GM12801 (cell line): ENCODE results near the gene SNX24.

ENCODE experiments used
- TF ChIP-seq, protein P1 (sequence below): IDR thresholded peaks from one replicate; pipeline ENCODE4 v1.5.1; 2011; ENCODE audit warnings: control low read depth; ENCODE audit not compliant: insufficient read length; ENCODE audit errors: extremely low read depth

SNX24 gene

DNA sequence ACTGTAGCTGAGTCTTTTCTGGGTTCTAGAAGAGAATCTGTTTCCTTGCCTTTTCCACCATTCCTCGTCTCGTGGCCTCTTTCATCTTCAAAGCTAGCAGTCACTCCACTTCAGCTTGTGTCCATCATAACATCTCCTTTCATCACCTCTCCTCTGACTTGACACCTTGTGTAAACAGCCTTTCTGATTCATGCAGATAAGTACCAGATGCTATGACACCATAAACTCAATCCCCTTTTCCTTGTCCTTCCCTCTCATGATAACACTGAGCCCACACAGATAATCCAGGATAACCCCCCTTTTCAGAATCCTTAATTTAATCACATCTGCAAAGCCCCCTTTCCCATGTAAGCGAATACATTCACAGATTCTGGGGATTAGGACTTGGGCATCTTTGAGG, 95.5 kb downstream of the SNX24 start:
- TF ChIP-seq, protein P1, sequence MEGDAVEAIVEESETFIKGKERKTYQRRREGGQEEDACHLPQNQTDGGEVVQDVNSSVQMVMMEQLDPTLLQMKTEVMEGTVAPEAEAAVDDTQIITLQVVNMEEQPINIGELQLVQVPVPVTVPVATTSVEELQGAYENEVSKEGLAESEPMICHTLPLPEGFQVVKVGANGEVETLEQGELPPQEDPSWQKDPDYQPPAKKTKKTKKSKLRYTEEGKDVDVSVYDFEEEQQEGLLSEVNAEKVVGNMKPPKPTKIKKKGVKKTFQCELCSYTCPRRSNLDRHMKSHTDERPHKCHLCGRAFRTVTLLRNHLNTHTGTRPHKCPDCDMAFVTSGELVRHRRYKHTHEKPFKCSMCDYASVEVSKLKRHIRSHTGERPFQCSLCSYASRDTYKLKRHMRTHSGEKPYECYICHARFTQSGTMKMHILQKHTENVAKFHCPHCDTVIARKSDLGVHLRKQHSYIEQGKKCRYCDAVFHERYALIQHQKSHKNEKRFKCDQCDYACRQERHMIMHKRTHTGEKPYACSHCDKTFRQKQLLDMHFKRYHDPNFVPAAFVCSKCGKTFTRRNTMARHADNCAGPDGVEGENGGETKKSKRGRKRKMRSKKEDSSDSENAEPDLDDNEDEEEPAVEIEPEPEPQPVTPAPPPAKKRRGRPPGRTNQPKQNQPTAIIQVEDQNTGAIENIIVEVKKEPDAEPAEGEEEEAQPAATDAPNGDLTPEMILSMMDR: no peak

DNA sequence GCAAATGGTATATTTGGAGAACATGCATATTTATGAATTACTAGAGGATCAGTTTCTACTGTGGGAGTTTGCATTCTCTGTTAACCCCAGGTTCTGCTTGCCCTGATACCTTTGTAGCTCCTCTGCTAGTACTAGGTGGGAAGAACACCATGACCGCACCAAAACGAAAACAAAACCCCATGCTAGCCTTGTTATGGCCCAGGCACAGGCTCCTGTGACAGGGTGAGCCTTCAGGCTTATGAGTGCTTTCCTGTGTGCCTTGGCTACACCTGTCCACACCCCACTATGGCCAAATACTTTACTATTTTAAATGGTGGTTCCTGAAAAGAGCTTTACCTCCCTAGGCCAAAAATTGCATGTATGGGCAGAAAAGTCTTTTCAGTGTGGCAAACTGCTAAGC, 96.3 kb downstream of the SNX24 start:
- TF ChIP-seq, protein P1: no peak

DNA sequence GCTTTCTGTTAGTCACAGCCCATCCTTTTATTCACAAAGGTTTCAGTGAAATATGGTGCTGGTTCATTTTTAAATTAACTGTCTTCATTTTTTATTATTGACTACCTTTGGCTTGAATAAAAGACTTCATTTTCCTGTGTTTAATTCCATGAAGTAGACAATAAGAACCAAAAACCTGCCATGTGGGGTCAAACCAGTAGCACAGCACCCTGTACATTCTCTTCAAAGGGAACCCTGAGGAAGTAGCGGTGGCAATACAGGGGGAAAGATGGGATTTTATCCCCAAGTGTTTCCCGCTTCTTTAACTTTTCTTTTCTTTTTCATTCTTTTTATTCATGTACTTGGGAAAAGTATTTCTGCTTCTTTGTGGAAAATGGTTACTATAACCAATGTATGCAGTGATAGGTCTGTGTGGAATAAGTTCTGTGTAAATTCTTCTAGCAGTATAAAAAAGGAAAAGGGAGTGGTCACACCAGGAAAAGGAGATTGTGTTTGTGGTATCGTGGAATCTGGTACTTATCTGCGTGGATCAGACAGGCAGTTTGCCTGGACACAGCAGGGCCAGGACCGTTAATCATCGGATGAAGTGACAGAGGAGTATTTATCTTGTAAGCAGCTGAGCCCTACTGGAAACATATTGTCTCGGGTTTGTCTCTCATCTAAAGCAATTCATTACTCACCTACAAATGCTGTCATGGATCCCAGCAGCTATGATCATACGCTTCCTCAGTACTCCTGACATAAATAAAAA, 96.9 kb downstream of the SNX24 start:
- TF ChIP-seq, protein P1: no peak

DNA sequence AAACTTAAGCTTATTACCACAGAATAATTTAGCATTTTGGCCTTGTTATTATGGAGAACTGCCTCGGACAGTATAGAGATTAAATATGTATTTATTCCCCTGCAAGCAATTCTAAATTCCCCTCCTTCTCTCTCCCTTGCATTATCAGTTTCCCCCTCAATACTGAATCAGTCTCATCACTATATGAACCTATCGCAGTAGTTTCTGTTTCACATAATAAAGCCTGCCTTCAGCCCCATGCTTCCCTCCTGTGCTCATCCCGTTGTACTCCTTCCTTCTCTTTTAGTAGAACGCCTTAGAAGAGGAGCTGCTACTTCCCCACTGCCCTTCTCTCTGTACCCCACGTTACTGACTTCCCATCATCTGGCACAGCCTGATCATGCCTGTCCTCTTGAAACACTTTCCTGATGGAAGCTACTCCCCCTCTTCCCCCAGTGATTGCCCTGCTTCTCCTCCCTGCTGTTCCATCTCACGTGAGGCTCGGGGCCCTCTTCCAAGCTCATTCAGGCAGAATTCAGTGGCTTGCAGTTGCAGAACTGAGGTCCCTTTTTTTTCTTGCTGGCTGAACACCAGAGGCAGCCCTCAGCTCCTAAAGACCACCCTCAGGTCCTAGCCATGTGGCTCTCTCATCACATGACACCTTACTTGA, 97.8 kb downstream of the SNX24 start:
- TF ChIP-seq, protein P1: no peak

DNA sequence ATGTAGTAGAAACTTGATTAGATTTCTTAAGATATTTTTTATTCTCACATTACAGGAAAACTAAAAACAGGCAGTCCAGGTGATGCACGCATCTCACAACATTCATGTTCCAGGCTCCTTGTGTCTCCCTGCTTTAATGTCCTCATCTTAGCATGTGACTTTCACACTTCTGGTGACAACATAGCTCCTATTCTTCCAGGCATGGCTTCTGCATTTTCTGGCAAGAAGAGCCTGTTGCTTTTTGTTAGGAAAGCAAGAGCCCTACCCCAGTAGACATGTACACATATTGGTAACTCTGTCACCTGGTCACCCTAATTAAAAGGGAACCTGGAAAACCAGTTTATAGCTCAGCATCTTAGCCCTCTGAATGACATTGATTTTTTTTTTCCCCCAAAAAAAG, 98.6 kb downstream of the SNX24 start:
- TF ChIP-seq, protein P1: no peak

DNA sequence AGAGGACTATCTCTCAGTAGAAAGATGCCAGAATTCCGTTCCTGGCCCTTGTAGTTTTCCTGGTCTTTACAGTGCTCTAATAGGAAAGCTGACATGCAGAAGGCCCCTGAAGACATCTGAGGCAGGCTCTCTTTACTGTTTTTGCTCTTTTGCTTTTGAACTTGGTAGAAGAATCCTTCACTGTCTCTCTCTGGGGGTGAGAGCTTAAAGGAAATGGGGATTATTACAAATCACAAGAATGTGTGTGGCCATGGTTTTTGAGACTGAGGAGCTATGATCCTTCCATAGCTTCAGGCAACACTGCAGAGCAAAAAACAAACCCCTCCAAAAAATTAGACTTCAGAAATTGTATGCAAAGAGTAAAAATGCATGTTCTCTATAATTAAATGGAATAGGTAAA, 102.0 kb downstream of the SNX24 start:
- TF ChIP-seq, protein P1: no peak

DNA sequence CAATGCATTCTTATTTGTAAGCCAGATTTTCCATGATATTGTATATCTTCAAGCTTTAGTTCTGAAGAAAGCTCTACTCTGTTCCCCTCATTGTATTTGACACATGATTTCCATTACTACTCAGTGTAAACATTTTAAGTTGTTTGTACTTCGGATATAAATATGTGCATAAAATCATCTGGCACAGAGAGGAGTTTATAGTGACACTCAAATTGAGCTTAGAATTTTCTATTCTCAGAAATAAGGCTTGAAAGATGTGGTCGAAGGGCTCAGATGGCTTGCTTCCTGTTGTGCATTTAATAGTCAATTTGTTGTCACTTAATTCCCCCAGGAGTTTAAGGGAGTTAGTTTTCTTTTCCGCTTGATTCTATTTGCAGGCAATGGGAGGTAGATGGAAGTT, 102.4 kb downstream of the SNX24 start:
- TF ChIP-seq, protein P1: no peak
